ENCODE measurements around the gene BTBD6.

DNA sequence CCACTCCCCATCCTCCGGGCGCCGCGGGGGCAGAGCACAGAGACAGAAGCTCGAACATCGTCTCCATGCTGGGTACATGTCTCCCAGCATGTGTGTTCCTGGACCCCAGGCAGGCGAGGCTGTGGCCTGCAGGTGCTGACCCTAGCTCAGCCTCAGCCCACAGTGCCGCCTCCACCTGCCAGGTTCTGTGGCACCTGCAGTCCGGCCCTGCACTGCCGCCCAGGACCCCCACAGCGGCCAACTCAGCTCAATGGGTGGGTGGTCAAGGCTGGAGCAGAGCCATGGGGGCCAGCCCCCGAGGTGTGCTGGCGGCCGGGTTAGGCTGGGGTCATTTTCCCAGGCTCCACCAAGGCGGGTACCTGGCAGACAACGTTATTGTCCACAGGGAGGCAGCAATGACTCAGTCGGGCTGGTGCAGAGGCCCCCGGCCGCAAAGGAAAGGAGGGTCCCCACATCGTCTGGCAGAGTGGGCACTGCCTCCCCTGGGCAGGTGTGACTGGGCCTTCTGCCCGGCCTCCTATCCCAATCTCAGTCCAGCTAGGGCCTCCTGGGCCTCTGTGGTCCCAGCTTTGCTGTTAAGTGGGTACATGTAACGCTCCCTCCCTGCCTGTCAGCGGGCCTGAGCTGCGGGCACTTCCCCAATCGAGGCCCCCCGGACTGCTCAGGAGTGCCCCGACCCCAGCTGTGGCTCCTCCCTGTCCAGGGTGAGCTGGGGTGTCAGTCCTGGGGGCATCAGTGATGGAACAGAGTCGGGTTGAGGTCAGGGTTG lies 47.0 kb upstream of the BTBD6 start:
- no peak for TF ChIP-seq EZH2 (IDR thresholded peaks at IDR 0.05; ENCODE audit: borderline replicate concordance, low read depth, low read length, severe bottlenecking)
- TF ChIP-seq, protein P1, sequence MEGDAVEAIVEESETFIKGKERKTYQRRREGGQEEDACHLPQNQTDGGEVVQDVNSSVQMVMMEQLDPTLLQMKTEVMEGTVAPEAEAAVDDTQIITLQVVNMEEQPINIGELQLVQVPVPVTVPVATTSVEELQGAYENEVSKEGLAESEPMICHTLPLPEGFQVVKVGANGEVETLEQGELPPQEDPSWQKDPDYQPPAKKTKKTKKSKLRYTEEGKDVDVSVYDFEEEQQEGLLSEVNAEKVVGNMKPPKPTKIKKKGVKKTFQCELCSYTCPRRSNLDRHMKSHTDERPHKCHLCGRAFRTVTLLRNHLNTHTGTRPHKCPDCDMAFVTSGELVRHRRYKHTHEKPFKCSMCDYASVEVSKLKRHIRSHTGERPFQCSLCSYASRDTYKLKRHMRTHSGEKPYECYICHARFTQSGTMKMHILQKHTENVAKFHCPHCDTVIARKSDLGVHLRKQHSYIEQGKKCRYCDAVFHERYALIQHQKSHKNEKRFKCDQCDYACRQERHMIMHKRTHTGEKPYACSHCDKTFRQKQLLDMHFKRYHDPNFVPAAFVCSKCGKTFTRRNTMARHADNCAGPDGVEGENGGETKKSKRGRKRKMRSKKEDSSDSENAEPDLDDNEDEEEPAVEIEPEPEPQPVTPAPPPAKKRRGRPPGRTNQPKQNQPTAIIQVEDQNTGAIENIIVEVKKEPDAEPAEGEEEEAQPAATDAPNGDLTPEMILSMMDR (IDR thresholded peaks at IDR 0.05; ENCODE audit: borderline replicate concordance, extremely low read depth, low read length, poor library complexity, severe bottlenecking): peak; percentile 23
